Raji (cell line): ENCODE results near the gene SHANK2.
A peak's percentile ranks its signal among the peaks of the same experiment; 100 is the strongest.

ENCODE experiments used
- POLR2A ChIP-seq: IDR thresholded peaks from 2 replicates; pipeline ENCODE4 v1.6.1; 2011; ENCODE audit warnings: low read depth, low read length, control low read depth; ENCODE audit not compliant: insufficient read depth

SHANK2 gene

GRCh38 chr11:71204748-71205664, 47.4 kb downstream of the SHANK2 start:
- no peak for TF ChIP-seq POLR2A

- TF ChIP-seq POLR2A = peak; percentile 26; the same call in 1 of the 2 replicates
These were observed 48.1 kb downstream of the SHANK2 start for GRCh38 chr11:71204294-71204693.

DNA sequence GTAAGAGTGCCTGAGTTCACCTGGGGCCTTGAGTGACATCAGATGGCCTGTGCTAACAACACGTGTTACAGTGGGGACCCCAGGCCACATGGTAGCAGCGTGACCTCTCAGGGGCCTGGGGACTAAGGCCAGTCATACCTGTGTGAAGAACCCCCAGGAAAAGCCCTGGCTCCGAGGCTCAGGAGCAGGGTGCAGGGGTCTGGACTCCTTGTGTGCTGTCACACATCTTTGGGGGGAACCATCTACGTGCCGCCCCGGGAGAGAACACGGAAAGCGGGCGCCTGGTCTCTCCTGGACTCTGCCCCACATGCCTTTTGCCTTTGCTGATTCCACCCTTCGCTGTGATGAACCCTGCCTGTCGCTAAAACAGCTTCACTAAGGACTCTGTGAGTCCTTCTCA, 48.7 kb downstream of the SHANK2 start:
- no peak for TF ChIP-seq POLR2A

DNA sequence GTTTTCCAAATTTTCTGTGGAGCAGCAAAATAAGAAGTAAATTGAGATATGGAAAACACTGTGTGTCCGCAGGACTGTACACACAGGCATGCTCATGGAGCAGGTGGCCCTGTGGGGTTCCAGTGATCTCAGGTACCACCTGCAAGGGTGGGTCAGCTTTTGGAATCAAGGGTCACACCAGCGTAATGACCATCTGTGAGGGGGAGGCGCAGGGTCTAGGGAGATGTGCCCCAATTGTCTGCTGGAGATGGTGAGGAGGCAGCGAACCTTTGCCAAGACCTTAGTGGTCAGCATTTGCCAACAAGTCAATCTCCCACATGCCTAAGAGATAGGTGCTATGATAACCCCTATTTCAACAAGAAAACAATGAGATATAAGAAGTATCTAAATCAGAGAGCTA, 49.4 kb downstream of the SHANK2 start:
- TF ChIP-seq POLR2A = no peak

DNA sequence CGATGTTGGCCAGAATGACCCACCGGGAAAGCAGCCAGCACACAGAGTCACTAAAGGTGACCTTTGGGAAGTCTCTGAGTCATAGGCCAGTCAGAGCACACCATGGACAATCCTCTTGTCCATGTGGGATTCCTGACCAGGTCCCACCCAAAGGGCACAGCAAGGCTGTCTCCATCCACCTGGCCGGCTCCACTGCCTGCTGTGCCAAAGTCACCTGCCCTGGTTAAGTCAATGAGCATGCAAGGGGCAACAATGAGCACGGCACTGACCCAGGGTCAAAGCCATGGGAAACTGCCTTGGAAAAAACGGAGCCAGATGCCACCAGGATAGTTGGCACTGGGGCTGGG, 49.8 kb downstream of the SHANK2 start:
- no peak for TF ChIP-seq POLR2A
